GM13976 (cell line): ENCODE measurements around the gene NEUROG1.

Experiments
- DNase-seq: peaks from one replicate; pipeline ENCODE4 v3.0.0; 2012; ENCODE audit warnings: low spot score
- in situ Hi-C: fragments of 300-500 bp; cut with MboI; formaldehyde crosslinking; loops from one replicate; pipeline ENCODE4 v1.12.0; 2022; ENCODE audit warnings: low sequenced_read_pairs, mixed read lengths, inconsistent platforms; ENCODE audit not compliant: unreplicated experiment
- TF ChIP-seq, protein P1 (sequence below): IDR thresholded peaks from 2 replicates; pipeline ENCODE4 v1.5.1; 2012; ENCODE audit warnings: borderline replicate concordance, mild to moderate bottlenecking; ENCODE audit not compliant: insufficient read depth; ENCODE audit errors: extremely low read depth, missing control alignments, control extremely low read depth

NEUROG1 gene, protein sequence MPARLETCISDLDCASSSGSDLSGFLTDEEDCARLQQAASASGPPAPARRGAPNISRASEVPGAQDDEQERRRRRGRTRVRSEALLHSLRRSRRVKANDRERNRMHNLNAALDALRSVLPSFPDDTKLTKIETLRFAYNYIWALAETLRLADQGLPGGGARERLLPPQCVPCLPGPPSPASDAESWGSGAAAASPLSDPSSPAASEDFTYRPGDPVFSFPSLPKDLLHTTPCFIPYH

DNA sequence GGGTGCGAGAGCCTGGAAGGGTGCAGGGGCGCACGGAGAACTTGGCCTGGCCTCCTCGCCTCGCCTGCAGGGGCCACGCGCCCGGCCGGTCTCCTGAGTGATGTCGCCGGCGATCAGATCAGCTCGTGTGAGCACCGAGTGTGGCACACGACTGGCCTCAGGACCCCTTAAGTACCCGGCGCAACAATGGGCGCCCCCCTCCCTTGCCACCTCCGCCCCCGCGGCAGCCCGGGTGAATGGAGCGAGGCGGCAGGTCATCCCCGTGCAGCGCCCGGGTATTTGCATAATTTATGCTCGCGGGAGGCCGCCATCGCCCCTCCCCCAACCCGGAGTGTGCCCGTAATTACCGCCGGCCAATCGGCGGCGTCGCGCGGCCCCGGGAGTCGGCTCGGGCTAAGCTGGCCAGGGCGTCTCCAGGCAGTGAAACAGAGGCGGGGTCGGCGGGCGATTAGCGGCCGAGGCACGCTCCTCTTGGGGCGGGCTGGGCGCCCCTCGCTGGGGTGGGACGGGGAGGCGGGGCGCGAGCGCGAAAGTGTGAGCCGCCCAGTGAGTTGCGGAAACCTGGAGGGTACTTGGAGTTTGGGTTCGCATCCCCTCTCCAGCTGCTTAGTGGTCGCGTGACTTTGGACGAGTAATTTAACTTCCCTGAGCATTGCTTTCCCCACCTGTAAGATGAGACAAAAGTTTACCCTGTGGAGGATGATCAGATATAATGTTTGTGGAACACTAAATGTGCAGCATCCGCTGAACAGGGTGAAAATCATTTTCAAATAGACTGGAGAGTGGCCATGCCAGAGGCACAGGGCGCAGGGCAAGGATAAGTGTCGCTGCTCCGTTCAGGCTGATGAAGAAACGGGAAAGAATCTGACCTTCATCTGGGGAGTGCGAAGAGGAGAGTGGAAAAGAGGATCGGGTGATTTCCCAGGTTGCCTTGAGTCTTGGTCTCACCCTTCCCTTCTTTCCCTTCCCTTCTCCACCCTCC, at the start of gene NEUROG1:
Gene NEUROG1 (minus strand): TSS at position 145 of the 982 bp plus-strand sequence. CDS start 274 bp downstream, outside the sequence.
- TF ChIP-seq, protein P1, sequence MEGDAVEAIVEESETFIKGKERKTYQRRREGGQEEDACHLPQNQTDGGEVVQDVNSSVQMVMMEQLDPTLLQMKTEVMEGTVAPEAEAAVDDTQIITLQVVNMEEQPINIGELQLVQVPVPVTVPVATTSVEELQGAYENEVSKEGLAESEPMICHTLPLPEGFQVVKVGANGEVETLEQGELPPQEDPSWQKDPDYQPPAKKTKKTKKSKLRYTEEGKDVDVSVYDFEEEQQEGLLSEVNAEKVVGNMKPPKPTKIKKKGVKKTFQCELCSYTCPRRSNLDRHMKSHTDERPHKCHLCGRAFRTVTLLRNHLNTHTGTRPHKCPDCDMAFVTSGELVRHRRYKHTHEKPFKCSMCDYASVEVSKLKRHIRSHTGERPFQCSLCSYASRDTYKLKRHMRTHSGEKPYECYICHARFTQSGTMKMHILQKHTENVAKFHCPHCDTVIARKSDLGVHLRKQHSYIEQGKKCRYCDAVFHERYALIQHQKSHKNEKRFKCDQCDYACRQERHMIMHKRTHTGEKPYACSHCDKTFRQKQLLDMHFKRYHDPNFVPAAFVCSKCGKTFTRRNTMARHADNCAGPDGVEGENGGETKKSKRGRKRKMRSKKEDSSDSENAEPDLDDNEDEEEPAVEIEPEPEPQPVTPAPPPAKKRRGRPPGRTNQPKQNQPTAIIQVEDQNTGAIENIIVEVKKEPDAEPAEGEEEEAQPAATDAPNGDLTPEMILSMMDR: no peak
- no peak for DNase-seq
- in situ Hi-C loops: no loop called here

DNA sequence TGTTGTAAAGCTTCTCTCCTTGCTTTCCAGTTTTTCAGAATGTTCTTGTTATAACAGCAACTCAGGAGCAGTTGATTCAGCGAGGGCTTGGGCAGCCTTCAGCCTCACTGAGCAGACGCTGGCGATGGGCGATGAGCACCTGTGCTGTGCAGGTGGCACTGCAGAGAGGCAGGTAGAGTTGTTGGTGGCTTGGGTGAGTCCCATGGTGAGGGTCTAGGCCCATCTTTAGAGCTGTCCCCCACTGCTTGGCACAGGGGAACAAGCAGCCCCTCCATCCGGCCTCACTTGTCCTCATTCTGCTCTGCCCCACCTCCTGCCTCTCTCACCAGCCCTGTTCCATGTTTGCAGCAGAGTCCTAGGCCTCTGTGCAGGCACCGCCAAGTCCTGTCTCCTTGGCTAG, 49.2 kb upstream of the NEUROG1 start:
- in situ Hi-C loops: no loop called here
- TF ChIP-seq, protein P1: no peak

DNA sequence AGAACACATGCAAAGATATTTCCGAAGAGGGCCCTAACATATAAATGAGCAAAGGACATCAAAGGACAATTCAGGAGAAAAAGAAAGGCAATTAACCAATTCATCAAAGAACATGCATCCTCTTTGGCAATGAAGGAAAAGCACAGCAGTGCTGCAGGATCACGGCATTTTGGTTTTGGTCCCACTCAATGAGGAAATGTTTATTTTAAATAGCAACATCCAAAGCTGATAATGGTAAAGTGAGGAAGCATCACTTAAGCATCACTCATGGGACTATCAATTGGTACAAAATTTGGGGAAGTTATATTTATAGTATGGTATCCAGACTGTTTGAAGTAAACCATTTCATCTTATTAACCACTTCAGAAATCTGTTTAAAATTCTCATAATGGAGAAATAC, 48.5 kb upstream of the NEUROG1 start:
- TF ChIP-seq, protein P1: no peak
- in situ Hi-C loops: no loop called here
- no peak for DNase-seq

More for the DNA sequence above, 49.2 kb upstream of the NEUROG1 start:
- DNase-seq: no peak

DNA sequence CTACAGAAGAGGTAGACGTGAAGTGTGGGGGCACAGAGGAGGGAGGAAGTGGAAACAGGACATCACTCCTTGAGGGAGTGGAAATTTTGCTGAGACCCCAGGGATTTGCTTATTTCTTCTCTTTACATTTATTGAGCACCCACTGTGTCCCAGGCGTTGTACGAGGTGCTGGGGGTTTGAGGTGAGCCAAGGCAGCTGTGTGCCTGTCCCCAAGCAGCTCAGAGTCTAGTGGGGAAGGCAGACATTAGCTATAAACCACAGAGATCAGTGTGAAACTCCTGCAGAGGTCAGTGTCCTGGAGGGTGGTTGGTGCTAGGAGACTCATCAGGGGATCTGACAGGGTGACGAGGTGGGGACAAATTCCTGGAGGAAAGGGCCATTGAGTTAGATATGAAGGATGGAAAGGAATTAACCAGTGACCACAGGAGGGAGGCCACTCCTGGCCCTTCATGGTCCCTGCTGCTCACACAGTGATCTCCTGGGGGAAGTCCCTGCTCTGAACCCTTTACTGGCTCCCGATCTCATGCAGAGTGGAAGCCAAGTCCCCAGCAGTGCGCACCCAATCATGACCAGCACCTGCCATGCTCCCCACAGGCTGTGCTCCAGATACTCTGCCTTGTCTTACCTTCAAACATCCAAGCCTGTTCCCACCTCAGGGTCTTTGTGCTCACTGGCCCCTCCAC, 46.5 kb upstream of the NEUROG1 start:
- in situ Hi-C loops: no loop called here
- no peak for DNase-seq
- TF ChIP-seq, protein P1: no peak

DNA sequence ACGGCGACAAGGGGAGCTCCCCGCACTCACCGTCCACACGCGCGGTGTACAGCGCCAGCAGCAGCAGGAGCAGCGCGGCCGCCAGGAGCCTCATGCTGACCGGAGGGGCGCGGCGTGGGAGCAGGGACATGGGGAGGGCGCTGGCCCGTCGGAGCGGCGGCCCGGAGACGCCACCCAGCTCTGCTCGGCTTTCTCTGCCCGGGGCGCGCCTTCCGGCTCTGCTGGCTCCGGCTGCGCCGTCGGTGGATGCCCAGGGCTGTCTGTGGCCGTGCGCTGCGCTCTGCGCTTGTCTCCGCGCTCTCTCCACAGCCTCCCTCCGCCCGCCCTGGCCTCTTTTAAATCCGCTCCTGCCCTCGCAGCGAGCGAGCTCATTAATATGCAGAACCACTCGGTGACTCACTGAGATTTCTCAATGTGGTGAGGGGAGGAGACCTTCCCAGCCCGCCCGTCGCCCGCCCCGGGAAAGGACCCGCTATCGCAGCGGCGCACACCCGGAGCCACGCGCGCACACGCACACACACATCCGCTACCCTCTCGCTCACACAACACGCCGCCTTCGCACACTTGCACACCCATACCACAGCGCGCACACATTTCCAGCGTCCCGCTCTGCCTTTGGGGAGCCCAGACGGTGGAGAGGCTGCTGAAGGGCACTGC, 43.0 kb upstream of the NEUROG1 start, which contains the start of gene CXCL14:
Gene CXCL14 (minus strand): TSS at position 307 of the 657 bp plus-strand sequence. CDS start 213 bp downstream, at position 94.
- no peak for DNase-seq
- in situ Hi-C loops: no loop called here
- TF ChIP-seq, protein P1: no peak

DNA sequence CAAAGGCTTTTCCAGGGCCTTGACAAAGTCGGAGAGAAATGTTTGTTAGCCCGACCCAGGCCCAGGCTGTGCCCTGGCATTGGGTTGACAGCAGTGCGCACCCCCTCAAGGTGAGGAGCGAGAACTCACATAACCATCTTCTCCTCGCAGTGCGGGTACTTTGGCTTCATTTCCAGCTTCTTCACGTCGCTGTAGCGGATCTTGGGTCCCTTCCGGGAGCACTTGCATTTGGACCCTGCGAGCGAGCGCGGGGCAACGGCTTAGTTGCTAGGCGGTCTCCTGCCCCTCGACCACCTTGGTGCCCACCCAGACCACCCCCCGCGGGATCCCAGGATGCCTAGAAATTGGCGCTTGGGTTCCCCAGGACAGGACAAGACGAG, 42.5 kb upstream of the NEUROG1 start:
- in situ Hi-C loops: no loop called here
- TF ChIP-seq, protein P1: no peak
- no peak for DNase-seq
